ENCODE data around the gene GHDC.

GRCh38 chr17:42160531-42160910 lies 33.8 kb downstream of the GHDC start:
- TF ChIP-seq CTCF (conservative IDR thresholded peaks at IDR 0.05 in 1 of 2, IDR thresholded peaks at IDR 0.05 in 1 of 2; ENCODE audit: extremely low read depth in 1 of 2, insufficient read depth in 1 of 2, low read depth in 1 of 2, low read length in 2 of 2) (no peak), EZH2 (IDR thresholded peaks at IDR 0.05; ENCODE audit: borderline replicate concordance, low read length) (no peak)

All from mammary epithelial cell (primary cell).